GM23338 (cell line): ENCODE measurements around the gene NDC80. TPM values are rescaled to one million over a fixed set of nuclear protein-coding genes. Genes with fewer than 3 reads are reported as not detected.

Experiments
- ATAC-seq: fragments of 200-7000 bp; cut with Tn5 transposase; 3 replicates; pipeline ENCODE4 v1.9.1; 2020
- DNase-seq: peaks from one replicate; pipeline ENCODE4 v3.0.0-alpha.2; 2015; ENCODE audit warnings: low spot score
- H2AFZ ChIP-seq: fragments of 200-600 bp; sonication (generic); 2 replicates; pipeline ENCODE4 v1.8.0; 2016; ENCODE audit warnings: antibody characterized with exemption, mild to moderate bottlenecking, moderate library complexity
- H3F3A ChIP-seq: fragments of 200-600 bp; sonication (generic); replicated peaks from 2 replicates; pipeline ENCODE4 v1.8.0; 2017; ENCODE audit warnings: antibody characterized with exemption, mixed run types, low read depth
- H3K27ac ChIP-seq: fragments of 200-600 bp; sonication (generic); 2 replicates; pipeline ENCODE4 v1.6.1; 2016; ENCODE audit warnings: low read depth
- H3K27me3 ChIP-seq: fragments of 200-600 bp; sonication (generic); 2 replicates; pipeline ENCODE4 v1.8.0; 2016; ENCODE audit warnings: mild to moderate bottlenecking, mixed run types, moderate library complexity; ENCODE audit not compliant: insufficient read depth
- H3K36me3 ChIP-seq: fragments of 200-600 bp; sonication (generic); 2 replicates; pipeline ENCODE4 v1.8.0; 2016; ENCODE audit warnings: mild to moderate bottlenecking; ENCODE audit not compliant: insufficient read depth
- H3K4me1 ChIP-seq: fragments of 200-600 bp; sonication (generic); 2 replicates; pipeline ENCODE4 v1.8.0; 2016; ENCODE audit warnings: mild to moderate bottlenecking, moderate library complexity; ENCODE audit not compliant: insufficient read depth
- H3K4me2 ChIP-seq: fragments of 200-600 bp; sonication (generic); 2 replicates; pipeline ENCODE4 v1.7.1; 2017; ENCODE audit warnings: mixed run types
- H3K4me3 ChIP-seq: fragments of 200-600 bp; sonication (generic); 2 replicates; pipeline ENCODE4 v1.6.1; 2016; ENCODE audit warnings: mixed run types
- H3K79me2 ChIP-seq: fragments of 200-600 bp; sonication (generic); replicated peaks from 2 replicates; pipeline ENCODE4 v1.8.0; 2017; ENCODE audit warnings: mild to moderate bottlenecking; ENCODE audit not compliant: insufficient read depth
- H3K9me2 ChIP-seq: fragments of 200-600 bp; sonication (generic); 2 replicates; pipeline ENCODE4 v1.8.0; 2017; ENCODE audit not compliant: insufficient read depth
- H4K20me1 ChIP-seq: fragments of 200-600 bp; sonication (generic); replicated peaks from 2 replicates; pipeline ENCODE4 v1.8.0; 2017; ENCODE audit warnings: mild to moderate bottlenecking; ENCODE audit not compliant: insufficient read depth
- H3K27ac Mint-ChIP-seq: 2 replicates; pipeline ENCODE4 v1.8.0; 2020; ENCODE audit warnings: inconsistent platforms, mild to moderate bottlenecking, moderate library complexity, mixed read lengths
- H3K27me3 Mint-ChIP-seq: 3 replicates; pipeline ENCODE4 v1.8.0; 2022; ENCODE audit warnings: low read depth, mild to moderate bottlenecking, moderate library complexity, mixed read lengths, inconsistent platforms; ENCODE audit not compliant: insufficient read depth, poor library complexity
- H3K36me3 Mint-ChIP-seq: 3 replicates; pipeline ENCODE4 v1.8.0; 2021; ENCODE audit warnings: low read depth, mild to moderate bottlenecking, inconsistent platforms, moderate library complexity, mixed read lengths
- H3K4me1 Mint-ChIP-seq: 3 replicates; pipeline ENCODE4 v1.8.0; 2020; ENCODE audit warnings: mild to moderate bottlenecking, inconsistent platforms, mixed read lengths
- H3K4me3 Mint-ChIP-seq: 3 replicates; pipeline ENCODE4 v1.8.0; 2021; ENCODE audit warnings: moderate library complexity, mild to moderate bottlenecking, inconsistent platforms, mixed read lengths
- H3K9me3 Mint-ChIP-seq: 3 replicates; pipeline ENCODE4 v1.8.0; 2020; ENCODE audit warnings: moderate library complexity, mild to moderate bottlenecking, inconsistent platforms, mixed read lengths
- CREB1 ChIP-seq: fragments of 250-450 bp; sonication (Bioruptor Pico); IDR thresholded peaks from 2 replicates; pipeline ENCODE4 v1.5.0; 2020; ENCODE audit warnings: low read depth, mild to moderate bottlenecking, moderate library complexity
- EZH2 ChIP-seq: fragments of 200-600 bp; sonication (generic); IDR thresholded peaks from one replicate; pipeline ENCODE4 v1.8.0; 2017; ENCODE audit warnings: antibody characterized with exemption, mild to moderate bottlenecking, low read depth; ENCODE audit not compliant: unreplicated experiment
- EZH2phosphoT487 ChIP-seq: fragments of 200-600 bp; sonication (generic); IDR thresholded peaks from one replicate; pipeline ENCODE4 v1.8.1; 2018; ENCODE audit warnings: antibody characterized with exemption; ENCODE audit not compliant: unreplicated experiment
- JUNB ChIP-seq: IDR thresholded peaks from one replicate; pipeline ENCODE4 v1.6.1; 2016; ENCODE audit warnings: antibody characterized with exemption; ENCODE audit not compliant: unreplicated experiment
- NANOG ChIP-seq: IDR thresholded peaks from 2 replicates; pipeline ENCODE4 v1.6.1; 2016; ENCODE audit warnings: antibody characterized with exemption, borderline replicate concordance
- POLR2AphosphoS5 ChIP-seq: IDR thresholded peaks from 2 replicates; pipeline ENCODE4 v1.6.1; 2016; ENCODE audit warnings: antibody characterized with exemption, low read depth
- REST ChIP-seq: IDR thresholded peaks from one replicate; pipeline ENCODE4 v1.6.1; 2018; ENCODE audit warnings: antibody characterized with exemption; ENCODE audit not compliant: unreplicated experiment
- STAT1 ChIP-seq: IDR thresholded peaks from one replicate; pipeline ENCODE4 v1.6.1; 2016; ENCODE audit warnings: antibody characterized with exemption; ENCODE audit not compliant: unreplicated experiment
- ZNF114 ChIP-seq: fragments of 250-450 bp; sonication (Bioruptor Pico); IDR thresholded peaks from 2 replicates; pipeline ENCODE4 v1.5.0; 2020; ENCODE audit warnings: mild to moderate bottlenecking, moderate library complexity
- ZNF331 ChIP-seq: fragments of 250-450 bp; sonication (Bioruptor Pico); IDR thresholded peaks from 2 replicates; pipeline ENCODE4 v1.5.0; 2020; ENCODE audit warnings: low read depth, mild to moderate bottlenecking, moderate library complexity
- ZNF462 ChIP-seq: fragments of 250-450 bp; sonication (Bioruptor Pico); IDR thresholded peaks from 2 replicates; pipeline ENCODE4 v1.5.0; 2020; ENCODE audit warnings: mild to moderate bottlenecking, moderate library complexity
- polyA plus RNA-seq: library from polyadenylated mRNA; unstranded; fragments of >200 nt; fragmentation: Nextera tagmentation; extraction: Ambion mirVana; gene quantifications from 2 replicates; pipeline ENCODE4 v1.2.1, GENCODE V29; 2016
- total RNA-seq: library from RNA; depleted of rRNA; stranded (reverse); fragments of >200 nt; shearing (Covaris generic); gene quantifications from 2 replicates; pipeline ENCODE4 v1.2.3, GENCODE V29; 2014
- TF ChIP-seq, protein P1 (sequence below): IDR thresholded peaks from 2 replicates; pipeline ENCODE4 v1.6.1; 2016; ENCODE audit warnings: antibody characterized with exemption
- TF ChIP-seq, protein P2 (sequence below), 2 experiments: fragments of 200-600 bp in 1 of 2; sonication (generic) in 1 of 2; conservative IDR thresholded peaks; 2 replicates each; pipeline versions ENCODE4 v1.5.1 to v1.6.1; 2016 to 2017; ENCODE audit warnings: antibody characterized with exemption in 2 of 2, low read depth in 2 of 2, mild to moderate bottlenecking in 2 of 2, moderate library complexity in 1 of 2

The NDC80 gene
- total and polyA plus RNA-seq, 2 experiments from 2014 or later, result 36.6 to 58.4 TPM

DNA sequence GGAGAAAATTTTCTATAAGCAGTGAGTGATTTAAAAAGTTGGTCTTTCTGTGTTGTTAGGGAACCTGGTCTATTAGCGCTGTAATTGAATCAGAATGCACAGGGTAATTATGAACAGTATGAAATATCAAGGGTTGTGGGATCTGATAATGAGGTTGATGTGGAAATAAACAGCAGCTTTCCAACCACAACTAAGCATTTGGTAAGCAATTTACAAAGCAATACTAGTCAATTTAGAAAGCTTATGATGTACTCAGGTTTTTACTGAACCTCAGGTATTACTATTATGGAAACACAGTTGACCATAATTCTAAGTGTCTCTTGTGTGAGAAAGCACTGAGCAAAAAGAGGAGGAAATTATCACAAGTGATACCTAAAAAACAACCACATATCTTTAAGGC is 73.2 kb downstream of the NDC80 start:
- Histone ChIP-seq H2AFZ (no peak overlapping the region), H4K20me1 (no peaks in the 10 kb centered on the region), H3K27me3 (peaks cover under 1% of the 10 kb centered on the region; the same call in 1 of the 2 replicates), H3K27ac (no peak overlapping the region), H3K9me2 (no peaks in the 10 kb centered on the region), H3K4me3 (no peak overlapping the region), H3K4me1 (no peaks in the 10 kb centered on the region), H3K79me2 (no peaks in the 10 kb centered on the region), H3K36me3 (no peaks in the 10 kb centered on the region), H3F3A (no peaks in the 10 kb centered on the region), H3K4me2 (no peak overlapping the region)
- no peak overlapping the region for H3K27ac Mint-ChIP-seq
- no peaks in the 10 kb centered on the region for H3K4me1 Mint-ChIP-seq
- no peak overlapping the region for H3K4me3 Mint-ChIP-seq
- DNase-seq (no peak), ATAC-seq (no peak)
- no peaks in the 10 kb centered on the region for H3K9me3 Mint-ChIP-seq
- H3K36me3 Mint-ChIP-seq, result no peaks in the 10 kb centered on the region
- H3K27me3 Mint-ChIP-seq, result peaks cover 2% of the 10 kb centered on the region
- TF ChIP-seq CREB1, result no peak
- TF ChIP-seq EZH2phosphoT487, result no peak
- TF ChIP-seq POLR2AphosphoS5, result no peak
- TF ChIP-seq REST, result no peak
- no peak for TF ChIP-seq ZNF114 (CRISPR knock-in tag)
- TF ChIP-seq ZNF462 (CRISPR knock-in tag), result no peak
- TF ChIP-seq, protein P1, sequence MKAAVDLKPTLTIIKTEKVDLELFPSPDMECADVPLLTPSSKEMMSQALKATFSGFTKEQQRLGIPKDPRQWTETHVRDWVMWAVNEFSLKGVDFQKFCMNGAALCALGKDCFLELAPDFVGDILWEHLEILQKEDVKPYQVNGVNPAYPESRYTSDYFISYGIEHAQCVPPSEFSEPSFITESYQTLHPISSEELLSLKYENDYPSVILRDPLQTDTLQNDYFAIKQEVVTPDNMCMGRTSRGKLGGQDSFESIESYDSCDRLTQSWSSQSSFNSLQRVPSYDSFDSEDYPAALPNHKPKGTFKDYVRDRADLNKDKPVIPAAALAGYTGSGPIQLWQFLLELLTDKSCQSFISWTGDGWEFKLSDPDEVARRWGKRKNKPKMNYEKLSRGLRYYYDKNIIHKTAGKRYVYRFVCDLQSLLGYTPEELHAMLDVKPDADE, result no peak
- TF ChIP-seq, protein P2, sequence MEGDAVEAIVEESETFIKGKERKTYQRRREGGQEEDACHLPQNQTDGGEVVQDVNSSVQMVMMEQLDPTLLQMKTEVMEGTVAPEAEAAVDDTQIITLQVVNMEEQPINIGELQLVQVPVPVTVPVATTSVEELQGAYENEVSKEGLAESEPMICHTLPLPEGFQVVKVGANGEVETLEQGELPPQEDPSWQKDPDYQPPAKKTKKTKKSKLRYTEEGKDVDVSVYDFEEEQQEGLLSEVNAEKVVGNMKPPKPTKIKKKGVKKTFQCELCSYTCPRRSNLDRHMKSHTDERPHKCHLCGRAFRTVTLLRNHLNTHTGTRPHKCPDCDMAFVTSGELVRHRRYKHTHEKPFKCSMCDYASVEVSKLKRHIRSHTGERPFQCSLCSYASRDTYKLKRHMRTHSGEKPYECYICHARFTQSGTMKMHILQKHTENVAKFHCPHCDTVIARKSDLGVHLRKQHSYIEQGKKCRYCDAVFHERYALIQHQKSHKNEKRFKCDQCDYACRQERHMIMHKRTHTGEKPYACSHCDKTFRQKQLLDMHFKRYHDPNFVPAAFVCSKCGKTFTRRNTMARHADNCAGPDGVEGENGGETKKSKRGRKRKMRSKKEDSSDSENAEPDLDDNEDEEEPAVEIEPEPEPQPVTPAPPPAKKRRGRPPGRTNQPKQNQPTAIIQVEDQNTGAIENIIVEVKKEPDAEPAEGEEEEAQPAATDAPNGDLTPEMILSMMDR (conservative IDR thresholded peaks at IDR 0.05; ENCODE audit: low read depth in 2 of 2), result no peak
- no peak for TF ChIP-seq STAT1
- no peak for TF ChIP-seq NANOG
- TF ChIP-seq EZH2, result no peak
- no peak for TF ChIP-seq JUNB
- no peak for TF ChIP-seq ZNF331 (CRISPR knock-in tag)
